KOPT-K1 (cell line): ENCODE measurements around the gene MBTD1.
A peak's percentile ranks its signal among the peaks of the same experiment; 100 is the strongest.

ENCODE experiments used
- H3K27ac ChIP-seq: fragments of 200-600 bp; sonication (generic); 2 replicates; pipeline ENCODE4 v1.5.1; 2016; ENCODE audit warnings: antibody characterized with exemption, mild to moderate bottlenecking, low read depth, low read length; ENCODE audit not compliant: poor library complexity, severe bottlenecking
- H3K36me3 ChIP-seq: fragments of 200-600 bp; sonication (generic); 2 replicates; pipeline ENCODE4 v1.5.1; 2017; ENCODE audit warnings: antibody characterized with exemption, mild to moderate bottlenecking, low read length, moderate library complexity; ENCODE audit not compliant: insufficient read depth
- H3K9me3 ChIP-seq: fragments of 200-600 bp; sonication (generic); 2 replicates; pipeline ENCODE4 v1.5.1; 2017; ENCODE audit warnings: antibody characterized with exemption, low read length, mild to moderate bottlenecking; ENCODE audit not compliant: insufficient read depth, poor library complexity, severe bottlenecking

MBTD1 gene

GRCh38 chr17:51260237-51261023 lies 581 bp upstream of the MBTD1 start, which contains the start of gene UTP18:
TSS of gene UTP18 (plus strand) at chr17:51260546. CDS start at chr17:51260585, 39 bp downstream.
- peak within 1 kb of the TSS; percentile 88 for H3K27ac ChIP-seq
- peaks cover 65% of the 10 kb centered on the region for H3K36me3 ChIP-seq
- no peaks in the 10 kb centered on the region for H3K9me3 ChIP-seq

- H3K9me3 ChIP-seq, result no peaks in the 10 kb centered on the region
- peaks cover 64% of the 10 kb centered on the region for H3K36me3 ChIP-seq
- peak overlapping the region; percentile 88 for H3K27ac ChIP-seq
These were observed 889 bp downstream of the MBTD1 start for GRCh38 chr17:51258756-51259563.

- Histone ChIP-seq H3K27ac (no peak overlapping the region), H3K36me3 (peaks cover 64% of the 10 kb centered on the region), H3K9me3 (no peaks in the 10 kb centered on the region)
These were observed 2.4 kb downstream of the MBTD1 start for GRCh38 chr17:51257150-51258081.

GRCh38 chr17:51256101-51256500 lies 3.7 kb downstream of the MBTD1 start:
- Histone ChIP-seq H3K9me3 (no peaks in the 10 kb centered on the region), H3K36me3 (peaks cover 76% of the 10 kb centered on the region), H3K27ac (no peak overlapping the region)

- H3K9me3 ChIP-seq, result no peaks in the 10 kb centered on the region
- H3K27ac ChIP-seq, result no peak overlapping the region
- peaks cover 80% of the 10 kb centered on the region for H3K36me3 ChIP-seq
These were observed 4.2 kb downstream of the MBTD1 start for GRCh38 chr17:51255673-51256072.

- Histone ChIP-seq H3K36me3 (peaks cover 80% of the 10 kb centered on the region), H3K27ac (no peak overlapping the region)
These were observed 8.8 kb downstream of the MBTD1 start for GRCh38 chr17:51251010-51251409.

GRCh38 chr17:51250314-51250840 lies 9.5 kb downstream of the MBTD1 start:
- peaks cover 76% of the 10 kb centered on the region for H3K36me3 ChIP-seq
- no peak overlapping the region for H3K27ac ChIP-seq
- no peaks in the 10 kb centered on the region for H3K9me3 ChIP-seq

More at GRCh38 chr17:51251010-51251409, 8.8 kb downstream of the MBTD1 start:
- no peaks in the 10 kb centered on the region for H3K9me3 ChIP-seq

GRCh38 chr17:51245535-51245934 lies 14.3 kb downstream of the MBTD1 start:
- no peaks in the 10 kb centered on the region for H3K9me3 ChIP-seq
- H3K36me3 ChIP-seq, result peaks cover 32% of the 10 kb centered on the region
- no peak overlapping the region for H3K27ac ChIP-seq

GRCh38 chr17:51244041-51244440 lies 15.8 kb downstream of the MBTD1 start:
- H3K36me3 ChIP-seq, result peaks cover 22% of the 10 kb centered on the region
- no peaks in the 10 kb centered on the region for H3K9me3 ChIP-seq
- H3K27ac ChIP-seq, result no peak overlapping the region

- H3K36me3 ChIP-seq, result peaks cover 15% of the 10 kb centered on the region
- no peak overlapping the region for H3K27ac ChIP-seq
- no peaks in the 10 kb centered on the region for H3K9me3 ChIP-seq
These were observed 19.6 kb downstream of the MBTD1 start for GRCh38 chr17:51240275-51240674.

- Histone ChIP-seq H3K36me3 (peaks cover 17% of the 10 kb centered on the region; the same call in 1 of the 2 replicates), H3K27ac (peak overlapping the region; percentile 32), H3K9me3 (no peaks in the 10 kb centered on the region)
These were observed 21.5 kb downstream of the MBTD1 start for GRCh38 chr17:51238255-51238887.

GRCh38 chr17:51234162-51234561 lies 25.7 kb downstream of the MBTD1 start:
- no peaks in the 10 kb centered on the region for H3K9me3 ChIP-seq
- H3K27ac ChIP-seq, result no peak overlapping the region
- peaks cover 22% of the 10 kb centered on the region for H3K36me3 ChIP-seq

GRCh38 chr17:51231999-51232398 lies 27.9 kb downstream of the MBTD1 start:
- no peak overlapping the region for H3K27ac ChIP-seq
- peaks cover 22% of the 10 kb centered on the region for H3K36me3 ChIP-seq
- H3K9me3 ChIP-seq, result no peaks in the 10 kb centered on the region

GRCh38 chr17:51230306-51230705 lies 29.5 kb downstream of the MBTD1 start:
- no peak overlapping the region for H3K27ac ChIP-seq
- no peaks in the 10 kb centered on the region for H3K9me3 ChIP-seq
- H3K36me3 ChIP-seq, result peaks cover 9% of the 10 kb centered on the region
